Fibroblast of pulmonary artery (primary cell): Measurements from ENCODE around the gene TYW3.

Experiments used
- DNase-seq: peaks from one replicate; pipeline ENCODE4 v3.0.0-alpha.2; 2010; ENCODE audit warnings: low read depth
- H3K4me3 ChIP-seq: replicated peaks from 2 replicates; pipeline ENCODE4 v1.5.1; 2011; ENCODE audit warnings: low read depth, mild to moderate bottlenecking, control low read depth, low read length, moderate library complexity
- CTCF ChIP-seq: IDR thresholded peaks from 2 replicates; pipeline ENCODE4 v1.5.1; 2011; ENCODE audit warnings: mild to moderate bottlenecking, control low read depth, low read length, inconsistent platforms; ENCODE audit errors: missing control alignments

Gene TYW3

GRCh38 chr1:74693473-74693872 lies 39.5 kb upstream of the TYW3 start:
- DNase-seq = peak; percentile 64
- no peak overlapping the region for H3K4me3 ChIP-seq
- TF ChIP-seq CTCF = no peak

- no peak for DNase-seq
- H3K4me3 ChIP-seq = no peak overlapping the region
- no peak for TF ChIP-seq CTCF
Measured at GRCh38 chr1:74697832-74698231, 35.1 kb upstream of the TYW3 start.

- no peak overlapping the region for H3K4me3 ChIP-seq
- no peak for TF ChIP-seq CTCF
- no peak for DNase-seq
Measured at GRCh38 chr1:74699331-74699730, 33.6 kb upstream of the TYW3 start.

GRCh38 chr1:74703386-74704182 lies 29.4 kb upstream of the TYW3 start:
- TF ChIP-seq CTCF = no peak

GRCh38 chr1:74712881-74713280 lies 20.1 kb upstream of the TYW3 start:
- DNase-seq = no peak
- H3K4me3 ChIP-seq = no peak overlapping the region
- no peak for TF ChIP-seq CTCF

More at GRCh38 chr1:74703386-74704182, 29.4 kb upstream of the TYW3 start:
- H3K4me3 ChIP-seq = no peak overlapping the region
- DNase-seq = no peak

GRCh38 chr1:74713849-74714248 lies 19.1 kb upstream of the TYW3 start:
- no peak for DNase-seq
- TF ChIP-seq CTCF = no peak
- no peak overlapping the region for H3K4me3 ChIP-seq
